Measurements from ENCODE around the gene SUSD1.

The SUSD1 gene

GRCh38 chr9:112032009-112032408, 143.1 kb downstream of the SUSD1 start:
- no peak overlapping the region for H3K27ac ChIP-seq
- TF ChIP-seq CTCF (IDR thresholded peaks at IDR 0.05) (no peak), ZFX (IDR thresholded peaks at IDR 0.05; ENCODE audit: borderline replicate concordance) (no peak)

- TF ChIP-seq ZFX (IDR thresholded peaks at IDR 0.05; ENCODE audit: borderline replicate concordance): no peak
- TF ChIP-seq CTCF (IDR thresholded peaks at IDR 0.05): no peak
- no peak overlapping the region for H3K27ac ChIP-seq
Observed at GRCh38 chr9:112031400-112031799, 143.7 kb downstream of the SUSD1 start.

- H3K27ac ChIP-seq: no peak overlapping the region
- no peak for TF ChIP-seq CTCF (IDR thresholded peaks at IDR 0.05)
- no peak for TF ChIP-seq ZFX (IDR thresholded peaks at IDR 0.05; ENCODE audit: borderline replicate concordance)
Observed at GRCh38 chr9:112029921-112030444, 145.1 kb downstream of the SUSD1 start.

GRCh38 chr9:112028242-112029221, 146.6 kb downstream of the SUSD1 start:
- TF ChIP-seq CTCF (IDR thresholded peaks at IDR 0.05): no peak
- TF ChIP-seq ZFX (IDR thresholded peaks at IDR 0.05; ENCODE audit: borderline replicate concordance): no peak
- no peak overlapping the region for H3K27ac ChIP-seq

- TF ChIP-seq CTCF (IDR thresholded peaks at IDR 0.05): no peak
- no peak for TF ChIP-seq ZFX (IDR thresholded peaks at IDR 0.05; ENCODE audit: borderline replicate concordance)
- H3K27ac ChIP-seq: no peak overlapping the region
Observed at GRCh38 chr9:112025850-112026249, 149.2 kb downstream of the SUSD1 start.

- no peak for TF ChIP-seq CTCF (IDR thresholded peaks at IDR 0.05)
- no peak for TF ChIP-seq ZFX (IDR thresholded peaks at IDR 0.05; ENCODE audit: borderline replicate concordance)
- H3K27ac ChIP-seq: no peak overlapping the region
Observed at GRCh38 chr9:112021742-112022141, 153.4 kb downstream of the SUSD1 start.
